ENCODE measurements around the gene CAPG. TPM values are rescaled to one million over a fixed set of nuclear protein-coding genes. Genes with fewer than 3 reads are reported as not detected.
"Not testable (repeated sequence)": the region's sequence is repeated elsewhere in the genome, so short reads cannot be mapped to it uniquely, and the experiment has no call there.

Gene CAPG
- total RNA-seq, 1 experiment from 2014 or later: 5.3 TPM

DNA sequence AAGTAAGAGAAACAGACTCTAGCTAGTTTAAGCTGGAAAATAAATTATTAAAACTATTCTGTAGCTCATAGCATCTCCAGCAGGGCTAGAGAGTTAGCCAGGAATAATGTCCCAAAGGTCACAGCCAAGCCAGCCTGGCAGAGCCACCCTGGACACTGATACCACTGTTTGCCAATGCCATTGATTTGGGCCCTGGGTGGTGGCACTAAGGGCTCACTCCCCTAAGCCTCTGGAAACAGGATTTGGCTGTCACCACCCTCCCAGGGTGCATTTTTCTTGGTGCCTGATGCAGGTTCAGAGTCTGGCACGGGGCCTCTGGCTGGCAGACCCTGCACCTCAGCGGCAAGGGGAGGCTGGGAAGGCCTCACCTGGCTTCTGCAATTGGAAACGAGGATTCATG, 15.4 kb upstream of the CAPG start:
- DNase-seq (ENCODE audit: low spot score): no peak
- in situ Hi-C loops (cut with HindIII; ENCODE audit: low sequenced_read_pairs): no loop called here

DNA sequence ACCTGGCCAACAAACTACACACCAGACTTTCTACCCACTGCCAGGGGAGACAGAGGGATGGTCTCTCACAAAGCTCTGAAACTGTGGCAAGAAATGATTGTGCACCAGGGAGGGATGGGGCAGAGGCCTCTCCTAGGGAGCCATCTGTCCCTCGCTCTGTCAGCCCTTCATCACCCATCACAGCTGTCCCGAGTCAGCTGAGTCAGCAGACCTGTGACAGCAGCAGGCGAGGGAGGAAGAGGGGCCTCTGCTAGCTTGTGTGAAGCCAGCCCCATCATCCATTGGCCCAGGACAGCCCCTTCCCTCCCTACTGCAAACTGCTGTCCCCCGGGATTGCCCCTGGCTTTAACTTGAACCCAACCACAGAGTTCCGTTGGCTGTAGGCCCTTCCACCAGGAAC, 13.4 kb upstream of the CAPG start:
- no peak for DNase-seq (ENCODE audit: low spot score)
- in situ Hi-C loops (cut with HindIII; ENCODE audit: low sequenced_read_pairs): no loop called here

DNA sequence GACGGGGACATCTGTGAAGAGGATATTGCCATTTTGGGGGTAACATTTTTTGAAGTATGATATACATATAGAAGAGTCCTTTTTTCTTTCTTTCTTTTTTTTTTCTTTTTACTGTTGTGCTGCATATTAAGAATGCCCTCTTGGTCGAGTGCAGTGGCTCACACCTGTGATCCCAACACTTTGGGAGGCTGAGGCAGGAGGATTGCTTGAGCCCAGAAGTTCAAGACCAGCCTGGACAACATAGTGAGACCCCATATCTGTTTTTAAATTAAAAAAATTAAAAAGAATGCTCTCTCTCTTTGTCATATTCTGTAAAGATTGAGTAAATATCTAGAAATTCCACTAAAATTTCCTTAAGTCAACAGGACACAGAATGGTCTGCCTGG, 11.9 kb upstream of the CAPG start:
- in situ Hi-C loops (cut with HindIII; ENCODE audit: low sequenced_read_pairs): no loop called here
- no peak for DNase-seq (ENCODE audit: low spot score)

DNA sequence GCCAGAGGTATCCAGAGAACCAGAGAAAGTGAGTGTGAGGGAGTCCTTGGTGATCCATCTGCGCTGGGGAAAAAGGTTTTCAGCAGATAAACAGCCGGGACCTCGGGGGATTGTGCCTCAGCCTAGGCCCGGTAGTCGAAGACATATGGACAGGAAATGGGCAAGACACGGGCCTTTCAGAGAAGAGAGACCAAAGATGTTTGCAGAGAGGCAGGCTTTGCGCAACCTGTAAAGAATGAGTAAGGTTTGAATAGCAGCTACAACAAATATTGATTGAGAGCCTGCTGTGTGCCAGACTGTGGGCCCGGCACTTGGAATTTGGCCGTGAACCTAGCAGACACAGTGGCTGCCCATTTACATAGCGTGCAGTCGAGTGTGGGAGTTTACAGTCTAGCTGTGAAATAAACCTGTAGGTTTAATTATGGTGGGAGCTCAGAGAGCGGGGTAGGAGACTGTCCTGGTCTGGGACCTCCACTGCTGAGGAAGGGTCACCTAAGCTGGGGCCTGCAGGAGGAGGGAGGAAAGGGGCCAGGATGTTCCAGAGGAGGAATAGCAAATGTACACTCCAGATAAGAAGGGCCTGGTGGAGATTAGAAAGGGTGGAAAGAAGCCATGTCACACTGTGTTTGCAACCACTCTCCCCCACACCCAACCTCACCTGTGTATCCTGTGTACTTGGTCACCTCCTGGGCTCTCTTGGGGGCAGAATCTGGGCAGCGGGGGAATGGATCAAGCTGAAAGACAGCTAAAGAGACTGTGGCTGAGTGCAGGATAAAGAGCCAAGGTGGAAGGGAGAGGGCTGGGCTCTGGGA, 11.3 kb upstream of the CAPG start:
- in situ Hi-C loops (cut with HindIII; ENCODE audit: low sequenced_read_pairs): no loop called here

DNA sequence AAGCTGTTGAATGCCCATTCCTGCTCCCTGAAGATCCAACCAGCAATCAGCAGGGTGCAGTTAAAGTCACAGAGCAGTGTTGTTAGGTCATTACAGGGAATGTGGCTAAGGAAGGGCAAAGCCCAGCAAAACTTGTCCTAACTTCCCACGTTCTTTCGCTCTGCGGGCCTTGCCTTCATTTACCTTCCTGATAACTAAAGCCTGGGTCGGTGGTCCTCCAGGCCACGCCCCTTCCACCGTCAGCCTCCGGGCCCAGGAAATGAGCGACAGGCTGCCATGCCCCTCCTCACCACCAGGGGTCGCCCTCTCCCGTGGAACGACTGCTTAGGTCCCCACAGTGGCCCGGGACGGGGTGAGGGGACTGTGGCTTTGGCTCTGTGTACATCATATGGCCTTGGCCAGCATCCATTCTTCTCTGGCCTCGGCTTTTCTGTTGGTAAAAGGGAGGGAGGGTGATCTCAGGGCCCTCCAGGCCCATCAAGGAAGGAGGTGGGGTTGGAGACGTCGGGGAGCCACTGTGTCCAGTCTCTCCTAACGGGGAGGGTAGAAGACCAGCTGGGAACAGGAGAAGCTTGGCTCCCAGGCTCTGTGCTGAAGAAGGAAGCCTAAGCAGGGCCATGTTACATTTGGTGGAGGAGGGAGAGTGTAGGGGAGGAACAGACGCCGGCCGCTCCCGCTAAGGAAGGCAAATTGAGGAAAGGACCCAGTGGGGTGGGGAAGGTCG, 10.5 kb upstream of the CAPG start:
- DNase-seq (ENCODE audit: low spot score): peak; percentile 89
- in situ Hi-C loops (cut with HindIII; ENCODE audit: low sequenced_read_pairs): no loop called here

More for the DNA sequence above, 11.3 kb upstream of the CAPG start:
- peak; percentile 38 for DNase-seq (ENCODE audit: low spot score)

DNA sequence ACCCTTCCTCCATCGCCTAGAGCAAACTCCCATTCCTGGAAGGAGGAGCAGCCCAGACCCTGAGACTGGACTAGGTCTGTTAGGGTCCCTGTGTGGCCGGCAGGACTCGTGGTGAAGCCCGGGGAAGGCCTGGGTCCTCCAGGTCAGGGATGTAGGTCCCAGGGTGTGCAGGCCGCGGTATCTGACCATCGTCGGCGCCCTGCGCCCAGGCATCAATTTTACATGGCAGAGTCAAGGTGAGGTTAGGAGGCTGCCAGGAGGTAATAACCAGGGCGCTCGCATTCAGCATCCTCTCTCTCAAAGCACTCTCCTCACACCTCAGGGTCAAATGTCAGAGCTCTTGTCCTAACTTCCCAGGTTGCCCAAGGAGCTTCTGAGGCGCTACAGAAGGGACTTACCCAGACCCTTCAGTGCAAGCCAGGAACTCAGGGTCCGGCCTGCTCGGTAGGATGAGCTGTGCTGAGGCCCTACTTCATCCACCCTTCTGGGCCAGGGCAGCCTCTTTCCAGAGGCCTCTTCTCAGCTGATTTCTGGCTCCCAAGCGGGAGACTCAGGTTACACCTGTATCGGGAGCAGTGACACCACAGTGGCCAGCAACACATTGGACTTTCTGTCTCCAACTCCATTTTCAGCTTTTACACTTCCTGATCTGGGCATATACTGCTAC, 9.0 kb upstream of the CAPG start:
- in situ Hi-C loops (cut with HindIII; ENCODE audit: low sequenced_read_pairs): no loop called here
- no peak for DNase-seq (ENCODE audit: low spot score)

DNA sequence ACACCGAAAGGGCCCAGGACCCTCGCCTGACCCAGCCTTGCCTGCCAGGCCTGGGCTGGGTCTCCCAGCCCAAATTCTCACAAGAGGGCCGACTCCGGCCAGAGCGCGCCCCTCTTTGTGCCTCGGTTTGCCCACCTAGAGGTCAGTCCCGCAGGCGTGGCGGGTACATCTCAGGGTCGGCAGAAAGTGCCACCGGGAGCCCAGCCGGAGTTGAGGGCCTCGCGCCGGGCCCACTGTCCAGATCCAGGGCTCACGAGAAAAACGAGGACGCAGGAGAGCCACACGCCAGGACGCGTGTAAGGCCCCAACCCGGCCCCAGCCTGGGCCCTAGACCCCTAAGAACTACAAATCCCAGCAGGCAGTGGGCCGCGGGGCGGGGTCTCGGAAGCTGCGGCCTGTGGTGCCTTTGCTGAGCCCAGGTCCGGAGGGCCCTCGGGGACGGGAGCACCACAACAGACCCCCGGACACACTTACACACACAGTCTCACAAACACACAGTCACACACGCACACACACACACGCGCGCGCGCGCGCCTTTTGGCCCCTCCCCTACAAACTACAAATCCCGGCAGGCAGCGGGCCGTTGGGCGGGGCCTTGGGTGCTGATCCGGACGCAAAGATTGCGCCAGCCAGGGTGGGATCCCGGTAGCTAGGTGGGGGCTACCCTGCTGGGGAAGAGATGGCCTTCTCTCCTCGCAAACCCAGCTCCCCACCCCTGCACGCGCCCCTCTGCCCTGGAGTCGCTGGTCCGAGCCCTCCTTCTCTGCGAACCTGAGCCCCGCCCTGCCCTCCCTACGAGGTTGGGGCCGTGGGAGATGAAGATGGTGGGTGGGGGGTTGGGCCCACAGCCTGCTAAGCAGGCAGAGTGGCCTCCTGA, 8.2 kb upstream of the CAPG start, which contains the start of gene SH2D6:
Gene SH2D6 (plus strand): TSS at position 583 of the 877 bp plus-strand sequence. CDS start 10,752 bp downstream, outside the sequence.
- in situ Hi-C loops (cut with HindIII; ENCODE audit: low sequenced_read_pairs): no loop called here
- peak; percentile 88 for DNase-seq (ENCODE audit: low spot score)

DNA sequence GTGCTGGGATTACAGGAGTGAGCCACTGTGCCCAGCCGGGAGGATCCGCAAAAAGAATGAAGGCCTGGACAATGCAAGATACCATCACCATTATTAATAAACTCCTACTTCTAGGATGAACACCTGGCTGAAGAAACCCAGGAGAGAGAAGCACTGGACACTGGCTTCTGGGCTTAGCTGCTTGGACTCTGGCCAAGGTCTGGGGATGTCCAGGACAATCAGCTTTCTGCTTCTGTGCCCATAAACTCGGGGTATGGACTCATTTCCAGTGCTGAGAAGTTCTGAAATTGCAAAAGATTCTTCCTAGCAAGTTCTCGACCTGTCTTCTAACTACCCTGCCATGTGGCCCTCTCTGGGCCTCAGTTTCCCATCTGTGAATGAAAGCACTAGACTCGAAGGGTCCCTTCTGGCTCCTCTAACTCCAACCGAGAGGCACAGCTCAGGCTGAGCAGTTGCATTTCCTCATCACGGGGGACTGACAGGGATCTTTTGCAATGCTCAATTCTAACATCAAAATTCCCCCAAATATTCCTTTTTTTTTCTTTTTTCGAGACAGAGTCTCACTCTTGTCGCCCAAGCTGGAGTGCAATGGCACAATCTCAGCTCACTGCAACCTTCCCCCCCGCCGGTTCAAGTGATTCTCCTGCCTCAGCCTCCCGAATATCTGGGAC, 5.9 kb upstream of the CAPG start:
- DNase-seq (ENCODE audit: low spot score): no peak
- in situ Hi-C loops (cut with HindIII; ENCODE audit: low sequenced_read_pairs): no loop called here

DNA sequence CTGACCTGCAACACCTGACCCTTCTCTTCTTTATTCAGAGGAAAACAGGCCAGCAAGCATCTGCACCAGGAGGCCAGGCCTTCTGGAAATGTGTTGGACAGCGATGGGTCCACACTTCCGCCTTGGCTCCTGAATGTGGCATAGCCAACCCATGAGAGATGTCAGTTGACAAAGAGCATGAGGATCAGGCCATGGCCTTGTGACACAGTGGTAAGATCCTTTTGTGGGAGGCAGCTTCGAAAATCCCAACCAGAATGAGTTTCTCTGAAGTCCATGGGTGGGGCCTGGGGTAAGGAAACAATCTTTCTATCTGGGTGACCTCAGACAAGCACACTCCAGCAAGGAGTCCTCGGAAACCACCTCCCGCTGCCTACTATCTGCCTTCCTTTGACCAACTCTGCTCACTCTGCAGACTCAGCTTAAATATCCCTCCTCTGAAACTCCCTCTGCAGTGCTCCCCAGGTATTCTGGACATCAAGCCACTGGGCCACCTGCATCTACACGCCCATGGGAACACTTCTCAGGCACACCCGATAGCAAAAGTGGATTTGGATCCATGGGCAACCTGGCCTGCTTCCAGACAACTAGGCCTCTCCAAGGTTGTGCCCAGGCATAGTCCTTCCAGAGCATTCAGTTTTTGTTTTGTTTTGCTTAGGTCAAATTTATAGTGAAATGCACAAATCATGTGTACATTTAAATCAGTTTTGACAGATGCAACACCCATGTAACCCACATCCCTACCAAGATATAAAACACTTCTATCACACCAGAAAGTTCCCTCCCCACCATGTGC, 4.8 kb upstream of the CAPG start:
- in situ Hi-C loops (cut with HindIII; ENCODE audit: low sequenced_read_pairs): no loop called here

DNA sequence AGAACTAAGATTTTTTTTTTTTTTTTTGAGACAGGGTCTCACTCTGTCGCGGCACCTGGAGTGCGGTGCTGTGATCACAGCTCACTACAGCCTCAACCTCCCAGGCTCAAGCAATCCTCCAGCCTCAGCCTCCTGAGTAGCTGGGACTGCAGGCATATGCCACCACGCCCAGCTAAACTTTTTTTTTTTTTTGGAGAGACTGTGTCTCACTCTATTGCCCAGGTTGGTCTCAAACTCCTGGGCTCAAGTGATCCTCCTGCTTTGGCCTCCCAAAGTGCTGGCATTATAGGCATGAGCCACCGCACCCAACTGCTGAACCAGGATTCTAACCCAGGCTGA, 4.2 kb upstream of the CAPG start:
- DNase-seq (ENCODE audit: low spot score); in situ Hi-C loops (cut with HindIII; ENCODE audit: low sequenced_read_pairs): not testable (repeated sequence)

More for the DNA sequence above, 4.8 kb upstream of the CAPG start:
- no peak for DNase-seq (ENCODE audit: low spot score)

DNA sequence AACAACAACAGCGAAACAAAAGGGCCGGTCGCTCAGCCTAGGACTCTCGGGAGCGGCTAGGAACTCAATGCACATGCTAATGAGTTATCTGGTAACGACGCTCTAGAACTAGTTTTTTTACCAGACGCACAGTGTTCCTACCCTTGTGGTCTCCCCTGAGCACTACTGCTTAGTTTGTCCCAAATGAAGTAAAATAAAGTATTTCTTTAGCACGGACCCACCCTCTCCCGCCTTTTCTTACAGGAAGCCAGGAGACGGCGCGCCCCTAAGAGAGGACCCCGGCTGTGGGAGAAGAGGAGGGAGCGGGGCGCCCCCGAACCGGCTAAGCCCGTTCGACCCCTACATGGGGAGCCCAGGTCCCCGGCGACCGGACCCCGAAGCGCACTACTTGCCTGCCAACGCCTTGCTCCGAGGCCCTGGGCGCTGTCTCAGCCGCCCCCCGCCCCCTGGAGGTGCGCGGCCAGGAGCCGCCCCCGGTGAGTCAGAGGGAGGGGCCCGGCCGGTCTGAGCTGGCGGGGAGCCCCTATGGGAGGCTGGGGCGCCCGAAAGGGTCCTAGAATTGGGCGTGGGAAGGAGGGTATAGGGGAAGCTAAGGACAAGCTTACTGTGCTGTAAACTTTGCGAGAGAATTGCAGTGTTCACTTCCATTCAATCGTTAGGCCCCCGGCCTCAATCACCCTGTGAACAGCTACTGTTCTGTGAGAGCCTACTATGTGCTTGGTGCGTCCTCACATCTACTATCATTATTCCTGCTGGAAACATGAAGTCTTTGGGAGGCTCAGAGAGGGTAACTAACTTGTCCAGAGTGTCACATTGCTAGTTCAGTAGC, 3.6 kb upstream of the CAPG start:
- no peak for DNase-seq (ENCODE audit: low spot score)
- in situ Hi-C loops (cut with HindIII; ENCODE audit: low sequenced_read_pairs): no loop called here

DNA sequence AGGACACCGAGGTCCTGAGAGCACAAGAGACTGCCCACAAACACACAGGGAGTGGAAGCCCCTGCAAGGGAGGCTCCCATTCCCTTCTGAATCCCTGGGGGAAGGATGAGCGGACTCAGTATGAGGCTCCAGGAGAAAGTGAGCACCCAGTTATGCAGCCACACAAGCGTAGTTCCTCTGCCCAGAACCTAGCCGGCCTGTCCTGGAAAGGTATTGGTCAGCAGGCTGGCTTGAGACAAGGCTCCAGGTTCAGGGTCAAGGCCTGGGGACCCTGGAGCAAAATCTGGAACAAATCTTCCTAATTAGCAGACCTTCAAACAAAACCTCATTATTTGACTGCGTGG, 1.2 kb upstream of the CAPG start:
- no peak for DNase-seq (ENCODE audit: low spot score)
- in situ Hi-C loops (cut with HindIII; ENCODE audit: low sequenced_read_pairs): no loop called here

DNA sequence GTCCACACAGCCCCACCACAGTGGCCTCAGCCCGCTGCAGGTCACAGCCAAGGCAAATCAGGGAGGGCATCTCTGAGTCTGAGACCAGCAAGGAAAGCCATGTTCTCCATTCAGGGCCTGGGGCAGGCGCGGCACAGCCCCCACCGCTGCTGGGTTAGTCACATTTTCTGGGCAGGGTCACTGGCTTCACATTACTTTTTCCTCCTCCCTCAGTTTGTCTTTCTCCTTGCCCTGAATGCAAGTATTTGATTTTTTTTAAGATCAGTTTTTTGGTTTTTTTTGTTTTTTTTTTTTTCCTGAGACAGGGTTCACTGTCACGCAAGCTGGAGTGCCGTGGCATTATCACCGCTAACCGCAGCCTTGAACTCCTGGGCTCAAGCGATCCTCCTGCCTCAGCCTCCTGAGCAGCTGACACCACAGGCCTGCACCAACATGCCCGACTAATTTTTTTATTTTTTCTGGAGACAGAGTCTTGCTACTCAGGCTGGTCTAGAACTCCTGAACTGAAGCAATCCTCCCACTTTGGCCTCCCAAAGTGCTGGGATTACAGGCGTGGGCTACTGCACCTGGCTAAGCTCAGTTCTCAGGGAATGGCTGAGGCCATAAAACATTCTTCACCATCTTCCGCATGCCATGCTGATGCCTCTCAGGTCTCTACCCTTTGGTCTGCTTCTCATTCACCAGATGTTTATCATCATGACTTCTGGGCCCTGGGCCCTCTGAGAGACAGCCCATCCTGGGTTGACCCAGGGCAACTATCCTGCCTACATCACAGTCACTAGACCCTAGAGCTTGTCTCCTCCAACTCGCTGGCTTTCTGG, 628 bp upstream of the CAPG start:
- in situ Hi-C loops (cut with HindIII; ENCODE audit: low sequenced_read_pairs): no loop called here
- DNase-seq (ENCODE audit: low spot score): no peak

DNA sequence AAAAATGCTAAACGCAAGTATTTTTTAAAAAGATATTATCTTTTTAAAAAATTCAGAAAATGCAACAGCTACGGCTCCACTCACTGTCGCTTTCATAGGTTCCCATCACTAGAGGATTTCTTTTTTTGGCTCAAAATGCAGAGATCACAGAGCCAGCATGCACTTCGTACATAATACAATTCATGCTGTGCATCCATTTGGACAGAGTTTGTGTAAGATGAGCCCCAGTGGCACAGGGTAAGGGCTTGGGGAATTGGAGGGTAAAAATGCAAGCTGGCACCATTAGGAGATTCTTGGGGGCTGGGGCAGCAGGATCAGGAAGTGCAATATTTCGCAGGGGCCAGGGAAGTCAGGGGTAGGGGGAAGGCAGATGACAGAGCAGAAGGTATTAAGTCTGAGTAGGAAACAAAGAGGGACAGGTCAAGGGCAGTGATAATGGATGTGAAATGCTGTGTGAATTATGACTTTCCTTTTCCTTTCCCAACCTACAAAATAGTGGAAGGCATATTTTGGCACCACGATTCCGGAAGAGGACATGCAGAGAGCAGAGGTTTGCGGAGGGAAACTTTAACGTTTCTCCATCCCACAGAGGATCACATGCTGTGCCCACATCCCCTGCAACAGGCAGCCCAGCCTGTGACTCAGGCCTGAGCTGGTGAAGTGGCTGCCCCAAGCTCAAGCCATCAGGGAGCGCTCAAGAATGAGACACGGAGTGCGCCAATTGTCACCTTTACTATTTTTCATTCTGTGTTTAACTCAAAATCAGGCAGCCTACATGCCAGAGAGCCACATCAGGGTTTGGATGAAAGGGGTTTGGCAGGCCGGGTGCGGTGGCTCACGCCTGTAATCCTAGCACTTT, 4.7 kb downstream of the CAPG start:
- in situ Hi-C loops (cut with HindIII; ENCODE audit: low sequenced_read_pairs): no loop called here
- DNase-seq (ENCODE audit: low spot score): peak; percentile 84

DNA sequence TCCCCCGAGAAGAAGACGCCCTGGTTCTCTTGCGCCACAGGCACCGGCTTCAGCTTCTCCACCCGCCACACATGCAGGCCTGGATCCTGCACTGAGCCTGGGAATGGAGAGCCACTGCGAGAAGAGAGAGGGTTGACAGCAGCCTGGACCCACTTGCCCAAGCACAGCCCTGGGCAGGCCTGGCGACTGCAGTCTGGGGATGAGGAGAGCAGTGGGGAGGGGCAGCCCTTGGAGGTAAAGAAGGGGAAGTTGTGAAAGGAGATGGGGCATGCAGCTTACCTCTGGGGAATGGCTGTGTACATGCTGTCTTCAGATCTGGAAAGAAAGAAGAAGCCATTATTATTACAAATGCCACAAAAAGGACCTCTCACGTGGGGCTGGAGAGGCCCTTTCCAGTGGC, 8.3 kb downstream of the CAPG start:
- DNase-seq (ENCODE audit: low spot score): no peak
- in situ Hi-C loops (cut with HindIII; ENCODE audit: low sequenced_read_pairs): no loop called here

DNA sequence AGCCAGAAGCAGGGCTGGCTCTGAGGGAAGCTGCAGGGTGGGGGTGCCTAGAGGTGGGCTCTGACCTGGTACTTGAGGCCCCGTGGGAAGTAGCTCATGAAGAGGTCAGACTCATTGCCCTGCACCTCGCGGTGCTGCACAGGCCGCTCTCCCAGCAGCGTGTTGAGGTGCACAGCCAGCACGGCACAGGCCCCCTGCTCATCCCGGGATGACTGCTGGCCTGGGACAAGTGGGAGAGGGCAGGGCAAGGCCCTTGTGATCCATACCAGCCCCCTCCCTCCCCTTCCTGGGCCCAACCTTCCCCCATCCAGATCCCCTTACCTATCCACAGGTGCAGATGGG, 8.7 kb downstream of the CAPG start:
- in situ Hi-C loops (cut with HindIII; ENCODE audit: low sequenced_read_pairs): no loop called here
- DNase-seq (ENCODE audit: low spot score): no peak
